HL-60 (cell line): Measurements from ENCODE around the gene CENPN.

Source experiments
- DNase-seq, 2 experiments: peaks; one replicate each; pipeline ENCODE4 v3.0.0-alpha.2; 2010 to 2020; ENCODE audit warnings: low read depth in 1 of 2, low spot score in 1 of 2
- H3K27ac ChIP-seq: fragments of 250-450 bp; sonication (Bioruptor Pico); replicated peaks from 2 replicates; pipeline ENCODE4 v1.5.1; 2020; ENCODE audit warnings: mild to moderate bottlenecking, moderate library complexity
- H3K27me3 ChIP-seq: fragments of 250-450 bp; sonication (Bioruptor Pico); 2 replicates; pipeline ENCODE4 v1.5.1; 2021; ENCODE audit warnings: mild to moderate bottlenecking, moderate library complexity; ENCODE audit not compliant: insufficient read depth, poor library complexity, severe bottlenecking
- H3K4me3 ChIP-seq: replicated peaks from 2 replicates; pipeline ENCODE4 v1.5.1; 2011; ENCODE audit warnings: mild to moderate bottlenecking, control low read depth, low read length; ENCODE audit not compliant: insufficient read depth
- GABPA ChIP-seq: IDR thresholded peaks from 2 replicates; pipeline ENCODE4 v1.6.1; 2012; ENCODE audit warnings: low read depth
- POLR2AphosphoS5 ChIP-seq: IDR thresholded peaks from 2 replicates; pipeline ENCODE4 v1.6.1; 2012; ENCODE audit warnings: low read depth
- REST ChIP-seq: IDR thresholded peaks from 2 replicates; pipeline ENCODE4 v1.6.1; 2012; ENCODE audit warnings: low read depth; ENCODE audit not compliant: insufficient replicate concordance
- SPI1 ChIP-seq: IDR thresholded peaks from 2 replicates; pipeline ENCODE4 v1.6.1; 2012; ENCODE audit warnings: low read depth, mild to moderate bottlenecking, borderline replicate concordance
- TF ChIP-seq, protein P1 (sequence below): IDR thresholded peaks from one replicate; pipeline ENCODE4 v1.5.1; 2011; ENCODE audit warnings: low read length, control low read depth, inconsistent platforms; ENCODE audit not compliant: insufficient read depth

The CENPN gene

GRCh38 chr16:80973991-80974390, 33.0 kb upstream of the CENPN start:
- DNase-seq, result no peak
- TF ChIP-seq, protein P1, sequence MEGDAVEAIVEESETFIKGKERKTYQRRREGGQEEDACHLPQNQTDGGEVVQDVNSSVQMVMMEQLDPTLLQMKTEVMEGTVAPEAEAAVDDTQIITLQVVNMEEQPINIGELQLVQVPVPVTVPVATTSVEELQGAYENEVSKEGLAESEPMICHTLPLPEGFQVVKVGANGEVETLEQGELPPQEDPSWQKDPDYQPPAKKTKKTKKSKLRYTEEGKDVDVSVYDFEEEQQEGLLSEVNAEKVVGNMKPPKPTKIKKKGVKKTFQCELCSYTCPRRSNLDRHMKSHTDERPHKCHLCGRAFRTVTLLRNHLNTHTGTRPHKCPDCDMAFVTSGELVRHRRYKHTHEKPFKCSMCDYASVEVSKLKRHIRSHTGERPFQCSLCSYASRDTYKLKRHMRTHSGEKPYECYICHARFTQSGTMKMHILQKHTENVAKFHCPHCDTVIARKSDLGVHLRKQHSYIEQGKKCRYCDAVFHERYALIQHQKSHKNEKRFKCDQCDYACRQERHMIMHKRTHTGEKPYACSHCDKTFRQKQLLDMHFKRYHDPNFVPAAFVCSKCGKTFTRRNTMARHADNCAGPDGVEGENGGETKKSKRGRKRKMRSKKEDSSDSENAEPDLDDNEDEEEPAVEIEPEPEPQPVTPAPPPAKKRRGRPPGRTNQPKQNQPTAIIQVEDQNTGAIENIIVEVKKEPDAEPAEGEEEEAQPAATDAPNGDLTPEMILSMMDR, result no peak
- no peak for TF ChIP-seq SPI1
- TF ChIP-seq POLR2AphosphoS5, result no peak
- no peak for TF ChIP-seq GABPA
- no peak for TF ChIP-seq REST
- H3K27ac ChIP-seq, result no peak overlapping the region
- no peaks in the 10 kb centered on the region for H3K27me3 ChIP-seq
- H3K4me3 ChIP-seq, result no peak overlapping the region

- no peak overlapping the region for H3K4me3 ChIP-seq
- TF ChIP-seq POLR2AphosphoS5, result no peak
- TF ChIP-seq, protein P1, result peak; percentile 25
- no peaks in the 10 kb centered on the region for H3K27me3 ChIP-seq
- no peak overlapping the region for H3K27ac ChIP-seq
- no peak for DNase-seq
Observed at GRCh38 chr16:80974649-80975376, 32.2 kb upstream of the CENPN start.

DNA sequence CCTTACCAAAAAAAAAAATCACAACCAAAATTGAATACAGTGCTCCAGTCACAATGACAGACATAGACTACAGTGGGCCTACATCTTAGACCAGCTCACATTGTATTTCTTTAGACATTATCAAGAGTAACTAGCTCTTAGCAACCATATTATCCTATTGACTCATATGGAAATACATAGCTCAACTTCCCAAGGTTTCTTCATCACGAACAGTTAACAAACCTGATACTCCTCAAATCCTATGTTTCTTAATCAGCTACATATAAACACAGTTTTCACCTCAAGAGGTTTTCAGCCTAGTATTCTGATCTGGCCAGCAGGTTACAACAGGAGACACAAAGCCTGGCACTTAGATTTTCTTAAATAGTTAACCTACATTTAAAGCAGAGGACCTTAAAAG, 30.1 kb upstream of the CENPN start:
- TF ChIP-seq REST, result no peak
- TF ChIP-seq SPI1, result no peak
- TF ChIP-seq, protein P1, result no peak
- no peak for TF ChIP-seq GABPA
- TF ChIP-seq POLR2AphosphoS5, result no peak
- no peak for DNase-seq

DNA sequence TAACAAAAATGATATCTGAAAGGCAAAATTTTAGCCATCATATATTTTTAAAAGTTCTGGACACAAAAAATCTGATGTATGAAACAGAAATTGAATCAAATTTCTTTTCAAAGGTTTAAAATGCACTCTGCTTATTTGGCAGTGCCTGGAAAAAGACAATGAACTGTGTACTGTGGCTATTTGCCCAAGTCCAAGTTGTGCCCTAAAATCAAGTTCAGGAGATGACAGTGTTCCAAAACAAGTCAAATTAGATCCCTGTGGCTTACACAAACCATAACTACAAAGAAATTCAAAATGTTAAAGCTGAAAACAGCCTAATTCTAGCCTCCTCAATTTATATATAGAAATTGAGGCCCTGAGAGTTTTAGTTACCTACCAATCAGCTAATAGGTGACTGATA, 25.9 kb upstream of the CENPN start:
- TF ChIP-seq, protein P1, result no peak
- TF ChIP-seq GABPA, result no peak
- no peak for TF ChIP-seq REST
- TF ChIP-seq SPI1, result no peak
- no peak for TF ChIP-seq POLR2AphosphoS5
- H3K27me3 ChIP-seq, result no peaks in the 10 kb centered on the region
- no peak overlapping the region for H3K4me3 ChIP-seq
- no peak overlapping the region for H3K27ac ChIP-seq
- DNase-seq, result no peak

More for the DNA sequence above, 30.1 kb upstream of the CENPN start:
- no peak overlapping the region for H3K27ac ChIP-seq
- H3K4me3 ChIP-seq, result no peak overlapping the region
- no peaks in the 10 kb centered on the region for H3K27me3 ChIP-seq
